Fibroblast of skin of scalp (primary cell): Measurements from ENCODE around the gene COL20A1.

Experiments
- DNase-seq: peaks from one replicate; pipeline ENCODE4 v3.0.0-alpha.2; 2013

COL20A1 gene

DNA sequence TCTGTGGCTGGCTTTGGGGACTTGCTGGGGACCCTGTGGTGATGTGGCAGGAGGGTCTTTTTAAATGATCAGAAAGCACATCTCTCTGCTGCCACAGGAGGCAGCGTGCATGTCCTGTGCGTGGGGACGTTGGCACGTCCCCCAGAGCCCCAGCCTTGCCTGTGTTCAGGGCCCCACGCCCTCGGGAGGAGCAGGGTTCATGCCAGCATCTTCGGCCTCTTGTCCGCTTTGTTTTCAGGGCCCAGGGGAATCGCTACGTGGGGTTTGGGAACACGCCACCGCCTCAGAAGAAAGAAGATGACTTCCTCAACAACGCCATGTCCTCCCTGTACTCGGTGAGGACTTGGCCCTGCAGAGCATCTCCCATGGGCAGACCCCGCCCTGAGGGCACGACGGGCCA is 14.3 kb upstream of the COL20A1 start:
- DNase-seq = no peak

- DNase-seq = no peak
Measured at GRCh38 chr20:63279931-63280330, 13.1 kb upstream of the COL20A1 start.

DNA sequence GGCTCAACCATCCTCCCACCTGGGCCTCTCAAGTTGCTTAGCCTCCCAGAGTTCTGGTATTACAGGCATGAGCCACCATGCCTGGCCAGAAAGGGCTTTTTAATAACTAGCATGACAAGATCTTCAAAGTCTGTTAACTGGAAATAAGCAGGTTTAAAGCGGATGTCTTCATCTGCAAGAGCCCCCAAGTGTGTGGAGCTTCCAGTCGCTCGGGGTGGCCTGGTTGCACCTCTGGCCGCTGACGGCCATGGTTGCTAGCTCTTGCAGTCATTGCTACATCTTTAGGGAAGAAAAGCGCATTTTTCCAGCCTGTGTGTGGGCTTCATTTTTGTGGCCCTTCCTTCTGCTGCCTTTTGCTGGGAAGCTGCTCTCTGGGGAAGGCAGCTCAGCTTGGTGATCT is 12.6 kb upstream of the COL20A1 start:
- DNase-seq = no peak

GRCh38 chr20:63280929-63281545 is 11.9 kb upstream of the COL20A1 start:
- no peak for DNase-seq

- DNase-seq = no peak
Measured at GRCh38 chr20:63281742-63282665, 11.0 kb upstream of the COL20A1 start.

DNA sequence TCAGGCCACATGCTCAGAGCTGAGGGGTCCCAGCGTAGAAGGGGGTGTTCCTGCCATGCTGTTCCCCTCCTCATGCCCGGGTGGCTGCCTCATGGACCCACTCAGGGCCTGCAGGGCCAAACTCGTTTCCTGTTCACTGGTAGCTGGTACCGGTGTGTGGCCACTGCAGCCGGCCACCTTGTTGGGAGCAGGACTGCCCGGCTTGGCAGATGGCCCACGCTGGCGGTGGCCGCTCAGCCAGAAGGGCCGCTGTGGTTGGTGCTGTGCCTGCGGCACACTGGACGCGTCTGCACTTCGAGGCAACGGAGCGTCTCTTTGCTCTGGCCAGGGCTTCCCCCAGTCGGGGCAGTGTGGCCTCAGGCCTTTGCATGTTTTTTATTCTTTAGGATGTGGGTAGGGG is 10.0 kb upstream of the COL20A1 start:
- no peak for DNase-seq

GRCh38 chr20:63283397-63284082 is 9.4 kb upstream of the COL20A1 start:
- DNase-seq = no peak

GRCh38 chr20:63284083-63284440 is 8.9 kb upstream of the COL20A1 start:
- DNase-seq = no peak

GRCh38 chr20:63284544-63284949 is 8.4 kb upstream of the COL20A1 start:
- DNase-seq = no peak

DNA sequence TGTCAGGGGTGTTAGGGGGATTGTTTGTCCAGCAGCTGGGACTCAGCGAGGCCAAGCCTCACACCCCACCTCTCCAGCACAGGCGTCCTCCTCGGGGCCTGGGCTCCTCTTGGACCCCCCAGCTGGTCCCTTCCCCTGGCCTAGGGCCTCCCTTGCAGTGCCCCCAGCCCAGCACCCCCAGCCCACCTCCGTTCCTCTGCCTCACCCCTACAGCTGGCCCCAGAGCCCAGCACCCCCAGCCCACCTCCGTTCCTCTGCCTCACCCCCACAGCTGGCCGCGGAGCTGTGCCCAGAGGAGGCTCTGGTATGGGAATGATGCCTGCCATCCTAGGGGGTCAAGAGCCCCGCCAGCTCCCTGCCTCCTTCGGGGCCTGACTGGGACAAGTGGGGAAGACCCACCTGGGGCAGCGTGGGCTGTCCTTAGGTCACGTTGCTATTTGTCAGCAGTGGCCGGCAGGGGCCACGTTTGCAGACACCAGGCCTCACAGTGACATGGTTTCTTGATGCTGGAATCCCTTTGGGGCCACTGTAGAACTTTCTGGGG is 7.9 kb upstream of the COL20A1 start:
- no peak for DNase-seq

DNA sequence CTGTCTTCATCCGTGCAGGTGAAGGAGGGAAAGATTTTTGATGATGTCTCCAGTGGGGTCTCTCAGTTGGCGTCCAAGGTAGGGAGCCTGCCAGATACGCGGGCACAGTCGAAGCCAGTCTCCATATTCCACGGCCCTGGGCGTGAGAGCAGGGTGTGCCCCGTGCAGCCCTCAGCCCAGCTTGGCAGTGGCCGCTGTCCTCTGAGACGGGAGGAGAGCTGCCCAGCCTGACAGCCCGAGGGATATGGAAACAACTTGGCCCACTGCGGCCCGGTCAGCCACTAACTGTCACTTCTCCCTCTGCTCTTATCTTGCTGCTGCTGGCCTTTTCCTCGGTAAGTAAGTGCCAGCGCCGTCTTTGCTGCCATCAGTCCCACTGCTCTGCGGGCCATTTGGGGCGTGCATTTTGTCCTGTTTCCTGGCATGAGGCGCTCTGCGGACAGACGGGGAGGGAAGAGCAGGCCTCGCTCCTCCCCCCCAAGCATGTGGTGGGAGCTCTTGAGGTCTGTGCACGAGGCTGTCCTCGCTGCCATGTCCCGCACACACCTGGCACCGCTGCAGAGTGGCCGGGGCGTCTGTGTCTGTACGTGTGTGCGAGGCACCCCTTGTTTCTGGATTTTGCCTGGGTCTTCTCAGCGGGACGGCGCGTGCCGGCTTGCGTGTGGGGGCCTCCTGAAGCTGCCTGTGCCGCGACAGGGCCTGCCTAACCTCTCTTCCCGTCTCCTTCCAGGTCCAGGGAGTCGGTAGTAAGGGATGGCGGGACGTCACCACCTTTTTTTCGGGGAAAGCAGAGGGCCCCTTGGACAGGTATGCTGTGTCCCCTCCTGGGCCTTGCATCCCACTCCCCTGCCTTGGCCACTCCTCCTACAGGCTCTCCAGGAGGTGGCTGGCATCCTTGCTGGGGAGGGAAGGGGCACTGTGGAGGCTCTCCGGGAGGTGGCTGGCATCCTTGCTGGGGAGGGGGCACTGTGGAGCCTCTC is 7.1 kb upstream of the COL20A1 start:
- no peak for DNase-seq

- DNase-seq = no peak
Measured at GRCh38 chr20:63286781-63287696, 5.9 kb upstream of the COL20A1 start.

DNA sequence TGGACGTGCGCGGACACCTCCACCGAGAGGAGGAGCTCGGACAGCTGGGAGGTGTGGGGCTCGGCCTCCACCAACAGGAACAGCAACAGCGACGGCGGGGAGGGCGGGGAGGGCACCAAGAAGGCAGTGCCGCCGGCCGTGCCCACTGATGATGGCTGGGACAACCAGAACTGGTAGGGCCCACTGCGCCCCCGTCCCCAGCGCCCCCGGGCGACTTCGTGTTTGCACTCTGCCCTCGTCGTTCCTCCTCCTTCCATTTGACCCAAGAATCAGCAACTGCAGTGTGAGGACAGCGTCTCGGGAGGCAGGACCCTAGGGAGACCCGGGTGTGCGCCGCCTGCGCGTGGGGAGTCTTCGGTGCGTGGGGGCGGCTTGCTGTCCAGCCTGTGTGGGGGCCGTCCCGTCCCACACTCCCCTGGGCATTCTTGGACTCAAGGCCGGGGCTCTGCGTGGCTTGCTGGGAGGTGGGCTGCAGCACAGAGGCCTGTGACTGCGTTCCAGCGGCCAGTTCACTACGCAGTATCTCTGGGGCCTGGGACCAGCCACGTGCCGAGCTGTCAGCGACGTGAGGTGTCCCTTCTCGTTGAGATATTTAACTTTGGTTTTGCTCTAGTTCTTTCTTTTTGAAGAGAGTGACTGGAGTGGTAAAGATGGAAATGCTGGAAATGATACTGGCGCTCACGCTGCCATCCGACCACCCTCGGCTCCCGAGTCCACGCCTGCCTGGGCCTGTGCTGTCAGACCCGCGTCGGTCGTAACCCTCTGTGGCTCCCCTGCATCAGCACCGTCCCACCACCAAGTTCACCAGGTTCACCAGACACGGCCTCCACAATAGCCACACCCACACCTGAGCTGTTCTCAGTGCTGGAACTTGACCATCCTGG is 5.0 kb upstream of the COL20A1 start:
- DNase-seq = no peak

GRCh38 chr20:63288581-63289251 is 4.3 kb upstream of the COL20A1 start:
- DNase-seq = no peak

DNA sequence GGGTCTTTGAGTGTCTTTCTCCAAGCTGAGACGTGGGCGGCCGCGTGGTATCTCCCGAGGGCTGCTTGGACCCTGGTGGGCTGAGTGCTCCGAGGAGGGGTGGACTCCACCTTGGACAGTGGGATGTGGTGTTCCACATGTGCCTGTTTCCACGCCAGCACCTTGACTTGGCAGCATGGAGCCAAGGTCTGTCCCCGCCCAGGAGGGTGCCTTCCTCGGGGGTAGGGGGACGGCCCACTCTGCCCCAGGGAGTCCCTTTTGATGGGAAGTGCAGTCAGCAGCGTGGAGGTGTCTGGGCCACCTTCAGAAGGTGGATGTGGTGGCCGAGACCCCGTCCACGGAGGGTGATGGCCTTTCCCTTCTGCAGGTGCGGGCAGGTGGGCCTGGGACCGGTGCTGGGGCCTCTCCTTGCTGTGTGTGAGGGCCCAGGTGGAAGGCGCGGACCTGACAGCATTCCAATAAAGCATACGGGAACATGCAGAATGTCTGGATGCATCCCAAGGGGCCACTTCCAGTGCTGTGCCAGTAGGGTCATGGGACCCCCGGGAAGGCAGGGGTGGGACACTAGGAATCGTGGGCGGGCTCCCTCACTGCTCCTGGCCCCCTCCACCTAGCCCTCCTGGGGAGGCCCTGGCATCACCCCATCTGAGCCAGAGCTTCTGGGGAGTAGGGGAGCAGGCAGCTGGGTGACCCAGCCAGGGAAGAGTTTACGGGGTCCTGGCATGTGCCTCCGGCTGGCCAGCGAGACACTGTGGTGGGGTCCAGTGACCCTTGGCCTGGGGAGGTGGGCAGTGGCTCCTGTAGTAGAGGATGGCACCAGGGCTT is 3.5 kb upstream of the COL20A1 start:
- DNase-seq = no peak

GRCh38 chr20:63290136-63290676 is 2.8 kb upstream of the COL20A1 start:
- no peak for DNase-seq

DNA sequence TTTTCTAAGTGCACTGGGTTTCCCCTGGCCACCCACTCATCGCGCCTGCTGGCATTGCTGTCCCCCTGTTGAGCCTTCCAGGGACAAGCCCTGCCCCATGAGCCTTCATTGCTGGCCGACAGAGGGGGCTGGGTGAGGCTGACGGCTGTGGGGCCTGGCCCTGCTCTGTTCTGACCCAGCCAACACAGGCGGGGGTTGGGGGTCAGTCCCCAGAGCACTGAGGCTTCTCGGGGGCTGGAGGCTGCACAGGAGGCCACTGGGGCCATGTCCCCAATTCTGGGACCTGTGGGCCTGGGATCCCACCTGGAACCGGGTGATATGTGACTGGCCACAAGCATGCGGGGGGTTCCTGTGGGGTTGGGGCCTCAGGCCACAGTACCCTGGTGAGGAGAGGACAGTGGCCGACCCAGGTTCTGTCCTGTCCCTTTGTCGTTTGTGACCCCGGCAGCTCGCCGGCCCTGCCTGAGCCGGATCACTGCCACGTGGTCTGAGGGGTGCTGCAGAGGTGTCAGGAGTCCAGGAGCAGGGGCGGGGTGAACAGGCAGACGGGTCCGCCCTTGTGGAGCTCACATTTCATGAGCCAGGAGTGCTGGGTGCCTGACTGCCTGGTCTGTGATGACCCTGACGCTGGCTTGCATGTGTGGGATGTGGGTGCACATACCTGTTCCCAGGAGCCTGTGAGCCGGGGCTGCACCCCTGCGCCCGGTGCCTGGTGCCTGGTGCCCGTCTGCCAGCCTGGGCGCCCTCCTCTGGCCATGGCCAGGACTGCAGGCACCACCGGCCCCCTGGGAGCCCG is 2.1 kb upstream of the COL20A1 start:
- DNase-seq = peak; percentile 40
